ENCODE data around the gene PTGFRN.

DNA sequence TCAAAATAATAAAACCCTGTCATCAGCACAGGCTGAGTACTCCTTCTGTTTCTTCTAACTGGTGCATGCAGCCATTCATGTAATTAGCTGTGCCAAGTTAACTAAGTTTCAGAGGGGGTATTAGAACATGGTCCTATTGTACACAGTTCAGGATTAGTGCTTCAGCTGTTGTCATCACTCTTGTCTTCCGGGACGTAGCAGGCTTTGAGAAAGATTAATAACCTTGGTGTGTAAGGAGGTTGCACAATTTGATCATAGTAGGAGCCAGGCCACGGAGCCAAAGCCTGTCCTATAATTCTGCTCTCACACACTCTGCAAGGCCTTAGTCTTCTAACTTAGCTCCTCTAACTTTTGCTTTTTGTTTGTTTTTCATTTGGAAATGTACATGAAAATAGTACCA is 44.7 kb downstream of the PTGFRN start:
- TF ChIP-seq SP1 (IDR thresholded peaks at IDR 0.05), result no peak
- TF ChIP-seq NFRKB (IDR thresholded peaks at IDR 0.05), result no peak
- TF ChIP-seq ELF4 (IDR thresholded peaks at IDR 0.05), result no peak
- TF ChIP-seq SUZ12 (IDR thresholded peaks at IDR 0.05), result no peak
- no peak for TF ChIP-seq CTBP1 (IDR thresholded peaks at IDR 0.05; ENCODE audit: borderline replicate concordance)
- no peak for TF ChIP-seq FOXA1 (IDR thresholded peaks at IDR 0.05)
- no peak for TF ChIP-seq FOXK2 (IDR thresholded peaks at IDR 0.05)

All from HEK293T (cell line).